ENCODE measurements around the gene KCNK6. TPM values are rescaled to one million over a fixed set of nuclear protein-coding genes. Genes with fewer than 3 reads are reported as not detected.
A peak's percentile ranks its signal among the peaks of the same experiment; 100 is the strongest.

KCNK6 gene
- total RNA-seq, 4 donors from 2014 or later = 14.9 to 44.5 (median 17.6) TPM

- H3K27ac ChIP-seq = no peak overlapping the region
- no peak for DNase-seq
- WGBS, 2 donors (ENCODE audit: low coverage in 1 of 2) = 75 to 100% methylated on average over 1 to 16 of the region's 16 CpGs
- in situ Hi-C loops (cut with MboI; ENCODE audit: low pct_ligation_motif_present in 1 of 4, low pct_unique_long_range_greater_than_20kb in 1 of 4, low sequenced_read_pairs in 3 of 4) (no loop called here), intact Hi-C loops (cut with DNase I; ENCODE audit: low total_unique reads) (no loop called here)
- H3K9me3 ChIP-seq = no peaks in the 10 kb centered on the region
- peaks cover 62% of the 10 kb centered on the region for H3K27me3 ChIP-seq
- H3K4me1 ChIP-seq = peaks cover 0 to under 1% (median 0%) of the 10 kb centered on the region in 4 donors
- no peaks in the 10 kb centered on the region for H3K36me3 ChIP-seq
- H3K4me3 ChIP-seq = no peak overlapping the region
- no peak for TF ChIP-seq EP300 (IDR thresholded peaks at IDR 0.05; ENCODE audit: low read depth)
- TF ChIP-seq POLR2AphosphoS5 (IDR thresholded peaks at IDR 0.05) = no peak
- TF ChIP-seq POLR2A (IDR thresholded peaks at IDR 0.05) = peak; percentile 7
- no peak for TF ChIP-seq CTCF (IDR thresholded peaks at IDR 0.05)
These were observed 36.4 kb downstream of the KCNK6 start for GRCh38 chr19:38355728-38356725.

GRCh38 chr19:38358071-38358470 lies 38.4 kb downstream of the KCNK6 start:
- Histone ChIP-seq H3K9me3 (no peaks in the 10 kb centered on the region), H3K27ac (no peak overlapping the region), H3K4me1 (peaks cover 5 to 19% (median 17%) of the 10 kb centered on the region in 4 donors), H3K36me3 (no peaks in the 10 kb centered on the region), H3K4me3 (no peak overlapping the region), H3K27me3 (peaks cover 63% of the 10 kb centered on the region)
- intact Hi-C loops (cut with DNase I; ENCODE audit: low total_unique reads) = no loop called here
- no peak for DNase-seq
- in situ Hi-C loops (cut with MboI; ENCODE audit: low pct_ligation_motif_present in 1 of 4, low pct_unique_long_range_greater_than_20kb in 1 of 4, low sequenced_read_pairs in 3 of 4) = no loop called here
- TF ChIP-seq CTCF (IDR thresholded peaks at IDR 0.05) = no peak
- no peak for TF ChIP-seq POLR2A (IDR thresholded peaks at IDR 0.05)
- no peak for TF ChIP-seq POLR2AphosphoS5 (IDR thresholded peaks at IDR 0.05)
- no peak for TF ChIP-seq EP300 (IDR thresholded peaks at IDR 0.05; ENCODE audit: low read depth)
- WGBS, 2 donors (ENCODE audit: low coverage in 1 of 2) = 32 to 57% methylated on average over 2 to 5 of the region's 5 CpGs

GRCh38 chr19:38359242-38360021 lies 39.8 kb downstream of the KCNK6 start:
- Histone ChIP-seq H3K36me3 (no peaks in the 10 kb centered on the region), H3K4me1 (peaks cover 5 to 21% (median 18%) of the 10 kb centered on the region in 4 donors), H3K4me3 (no peak overlapping the region), H3K27me3 (peaks cover 59% of the 10 kb centered on the region), H3K27ac (no peak overlapping the region), H3K9me3 (no peaks in the 10 kb centered on the region)
- no peak for DNase-seq
- intact Hi-C loops (cut with DNase I; ENCODE audit: low total_unique reads) (no loop called here), in situ Hi-C loops (cut with MboI; ENCODE audit: low pct_ligation_motif_present in 1 of 4, low pct_unique_long_range_greater_than_20kb in 1 of 4, low sequenced_read_pairs in 3 of 4) (no loop called here)
- TF ChIP-seq POLR2AphosphoS5 (IDR thresholded peaks at IDR 0.05) (no peak), POLR2A (IDR thresholded peaks at IDR 0.05) (no peak), CTCF (IDR thresholded peaks at IDR 0.05) (no peak), EP300 (IDR thresholded peaks at IDR 0.05; ENCODE audit: low read depth) (no peak)
- WGBS, 2 donors (ENCODE audit: low coverage in 1 of 2) = 50% methylated on average over 15 of the region's 18 CpGs; no CpG with 5 or more reads in 1 of the 2 donors

GRCh38 chr19:38360351-38360750 lies 40.7 kb downstream of the KCNK6 start:
- intact Hi-C loops (cut with DNase I; ENCODE audit: low total_unique reads) (no loop called here), in situ Hi-C loops (cut with MboI; ENCODE audit: low pct_ligation_motif_present in 1 of 4, low pct_unique_long_range_greater_than_20kb in 1 of 4, low sequenced_read_pairs in 3 of 4) (no loop called here)
- H3K9me3 ChIP-seq = no peaks in the 10 kb centered on the region
- peaks cover 5 to 21% (median 18%) of the 10 kb centered on the region in 4 donors for H3K4me1 ChIP-seq
- H3K4me3 ChIP-seq = no peak overlapping the region
- H3K27me3 ChIP-seq = peaks cover 54% of the 10 kb centered on the region
- DNase-seq = no peak
- 82 to 100% methylated on average over 1 to 9 of the region's 9 CpGs for WGBS, 2 donors (ENCODE audit: low coverage in 1 of 2)
- no peaks in the 10 kb centered on the region for H3K36me3 ChIP-seq
- TF ChIP-seq CTCF (IDR thresholded peaks at IDR 0.05) (no peak), EP300 (IDR thresholded peaks at IDR 0.05; ENCODE audit: low read depth) (no peak), POLR2A (IDR thresholded peaks at IDR 0.05) (no peak), POLR2AphosphoS5 (IDR thresholded peaks at IDR 0.05) (no peak)
- H3K27ac ChIP-seq = no peak overlapping the region
